ENCODE measurements around the gene CYLD.

Gene CYLD

DNA sequence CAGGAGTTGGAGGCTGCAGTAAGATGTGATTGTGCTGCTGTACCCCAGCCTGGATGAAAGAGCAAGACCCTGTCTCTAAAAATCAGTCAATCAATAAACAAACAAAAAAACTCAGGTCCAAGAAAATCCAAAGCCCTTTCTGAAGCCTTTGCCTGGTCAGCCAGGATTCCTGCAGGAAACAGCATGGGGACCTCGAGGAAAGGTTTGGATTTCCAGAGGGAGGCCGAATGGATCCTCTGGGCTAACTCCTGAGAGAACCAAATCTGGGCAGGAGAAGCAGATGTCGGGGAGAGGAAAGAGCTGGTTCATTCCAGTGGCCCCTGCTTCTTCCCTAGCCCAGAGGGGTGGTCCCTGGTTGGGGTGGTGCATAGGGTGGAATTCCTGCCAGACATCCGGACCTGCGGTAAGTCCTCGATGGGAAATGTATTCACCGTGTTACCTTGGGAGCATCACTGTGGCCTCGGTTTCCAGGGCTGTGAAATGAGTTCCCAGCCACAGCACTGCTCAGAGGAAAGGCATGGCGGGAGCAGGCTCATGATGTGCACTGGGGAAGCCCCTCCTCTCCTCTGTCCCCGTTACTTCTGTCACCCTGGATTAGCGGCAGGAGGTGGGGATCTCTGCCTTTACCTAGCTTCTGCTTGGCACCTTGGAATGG lies 75.1 kb downstream of the CYLD start:
- DNase-seq (ENCODE audit: low spot score) = no peak

DNA sequence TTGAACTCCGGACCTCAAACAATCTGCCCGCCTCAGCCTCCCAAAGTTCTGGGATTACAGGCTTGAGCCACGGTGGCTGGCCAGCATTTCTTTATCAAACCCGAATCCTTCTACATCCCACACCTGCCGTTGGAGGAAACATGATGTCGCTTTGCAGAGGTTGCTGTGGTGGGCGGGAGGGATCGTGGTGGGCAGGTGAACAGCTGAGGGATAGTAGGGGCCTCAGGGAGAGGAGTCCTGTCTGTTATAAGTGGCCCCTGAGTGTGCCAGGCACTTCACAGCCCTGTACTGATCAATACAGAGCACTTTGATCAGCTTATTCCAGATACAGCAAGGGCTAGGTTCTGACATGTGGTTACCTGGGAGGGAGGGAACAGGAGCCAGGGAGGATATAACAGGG lies 76.5 kb downstream of the CYLD start:
- DNase-seq (ENCODE audit: low spot score) = no peak

DNA sequence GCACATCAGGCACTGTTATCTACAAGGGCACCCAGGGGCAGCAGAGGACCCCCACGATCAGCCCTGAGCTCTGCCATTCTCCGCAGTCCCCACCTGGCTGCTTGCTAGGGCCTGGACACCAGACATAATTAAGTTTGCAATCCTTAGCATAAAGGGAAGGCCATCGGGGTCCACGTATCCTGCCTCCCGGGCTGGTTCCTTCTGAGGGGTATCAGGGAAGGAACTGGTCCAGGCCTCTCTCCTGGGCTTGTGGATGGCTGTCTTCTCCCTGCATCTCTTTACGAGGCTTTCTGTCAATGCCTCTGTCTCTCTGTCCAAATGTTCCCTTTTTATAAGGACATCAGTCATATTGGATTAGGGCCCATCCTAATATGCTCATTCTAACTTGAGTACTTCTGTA lies 77.8 kb downstream of the CYLD start:
- DNase-seq (ENCODE audit: low spot score) = no peak

DNA sequence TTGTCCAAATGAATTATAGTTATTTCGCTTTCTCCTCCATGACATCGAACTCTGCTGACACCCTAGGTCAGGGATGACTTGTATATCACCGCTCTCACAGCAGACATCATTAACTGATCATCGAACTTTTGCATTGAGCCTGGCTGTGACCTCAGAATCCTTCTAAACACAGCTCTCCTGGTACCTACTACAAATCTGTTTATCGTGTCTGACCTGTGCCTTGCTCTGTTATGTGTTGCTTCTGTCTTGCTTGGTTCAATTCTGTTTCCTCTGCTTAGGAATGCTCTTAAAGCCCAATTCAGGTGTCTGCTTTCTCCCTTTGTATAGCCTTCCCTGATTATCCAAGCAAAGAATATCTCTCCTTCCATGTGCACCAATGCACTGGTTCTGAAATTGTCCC lies 78.3 kb downstream of the CYLD start:
- DNase-seq (ENCODE audit: low spot score) = no peak

DNA sequence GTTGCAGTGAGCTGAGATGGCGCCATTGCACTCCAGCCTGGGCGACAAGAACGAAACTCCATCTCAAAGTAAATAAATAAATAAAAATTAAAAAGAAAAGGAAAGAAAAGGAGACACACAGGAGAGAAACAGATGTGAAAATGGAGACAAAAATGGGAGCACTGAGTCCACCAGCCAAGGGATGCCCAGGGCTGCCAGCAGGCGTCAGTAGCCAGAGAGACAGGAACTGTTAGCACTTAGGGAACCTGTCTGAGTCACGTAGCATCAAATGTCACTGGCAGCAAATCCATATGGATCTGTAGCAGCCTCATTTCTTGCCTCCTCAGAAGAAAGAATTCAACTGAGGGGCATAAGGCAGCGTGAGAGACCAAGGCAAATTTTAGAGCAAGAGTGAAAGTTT lies 79.7 kb downstream of the CYLD start:
- DNase-seq (ENCODE audit: low spot score) = no peak

DNA sequence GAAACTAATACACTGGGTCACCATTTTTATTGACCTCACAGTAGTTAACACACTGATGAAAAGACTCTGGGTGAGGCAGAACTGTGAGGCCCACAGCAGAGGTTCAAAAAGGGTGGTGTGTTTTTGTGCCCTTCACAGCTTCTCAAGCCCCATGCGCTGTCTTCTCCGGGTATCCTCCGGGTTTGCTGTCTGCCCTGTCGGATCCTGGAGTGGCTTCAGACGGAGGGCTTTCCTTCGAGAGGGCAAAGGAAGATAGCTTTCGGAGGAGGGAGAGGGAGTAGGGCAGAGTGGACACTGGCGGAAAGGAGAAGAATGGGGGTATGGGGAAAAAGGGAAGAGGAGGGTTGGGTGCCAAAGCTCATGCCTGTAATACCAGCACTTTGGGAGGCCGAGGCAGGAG lies 80.8 kb downstream of the CYLD start:
- DNase-seq (ENCODE audit: low spot score) = no peak

DNA sequence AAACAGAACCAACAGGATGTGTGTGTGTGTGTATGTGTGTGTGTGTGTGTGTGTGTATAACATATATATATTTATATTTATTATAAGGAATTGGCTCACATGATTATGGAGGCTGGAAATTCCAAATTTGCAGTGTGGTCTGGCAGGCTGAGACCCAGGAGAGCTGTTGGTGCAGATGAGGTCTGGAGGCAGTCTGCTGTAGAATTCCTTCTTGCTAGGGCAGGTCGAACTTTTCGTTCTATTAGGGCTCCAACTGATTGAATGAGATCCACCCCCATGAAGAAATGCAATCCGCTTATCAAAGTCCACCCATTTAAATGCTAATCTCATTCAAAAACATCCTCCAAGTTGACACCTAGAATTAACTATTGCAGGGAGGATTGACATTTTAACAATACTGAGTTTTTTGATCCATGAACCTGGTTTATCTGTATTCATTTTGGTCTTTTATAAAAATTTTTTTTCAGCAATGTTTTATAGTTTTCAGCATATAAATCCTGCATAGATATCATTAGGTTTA lies 85.0 kb downstream of the CYLD start:
- no peak for DNase-seq (ENCODE audit: low spot score)

- no peak for DNase-seq (ENCODE audit: low spot score)
Measured at GRCh38 chr16:50828164-50828702, 86.3 kb downstream of the CYLD start.

DNA sequence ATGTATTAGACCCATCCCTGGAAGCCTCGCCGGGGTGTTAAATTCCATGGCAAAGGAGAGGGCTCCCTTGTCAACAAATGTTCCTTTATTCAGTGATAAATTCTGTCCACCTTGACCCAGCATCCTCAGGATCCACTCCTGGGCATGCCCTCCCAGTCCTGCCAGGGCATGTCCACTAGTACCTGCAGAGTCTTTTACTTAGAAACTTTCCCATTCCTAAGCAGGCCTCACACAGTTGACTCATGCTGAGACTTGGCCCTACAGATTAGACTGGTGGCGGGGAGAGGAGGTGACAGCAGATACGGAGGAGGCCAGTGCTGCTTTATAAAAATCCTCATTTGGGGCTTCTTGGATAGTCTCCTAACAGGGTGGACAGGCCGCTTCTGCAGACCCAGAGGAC lies 88.8 kb downstream of the CYLD start:
- no peak for DNase-seq (ENCODE audit: low spot score)

DNA sequence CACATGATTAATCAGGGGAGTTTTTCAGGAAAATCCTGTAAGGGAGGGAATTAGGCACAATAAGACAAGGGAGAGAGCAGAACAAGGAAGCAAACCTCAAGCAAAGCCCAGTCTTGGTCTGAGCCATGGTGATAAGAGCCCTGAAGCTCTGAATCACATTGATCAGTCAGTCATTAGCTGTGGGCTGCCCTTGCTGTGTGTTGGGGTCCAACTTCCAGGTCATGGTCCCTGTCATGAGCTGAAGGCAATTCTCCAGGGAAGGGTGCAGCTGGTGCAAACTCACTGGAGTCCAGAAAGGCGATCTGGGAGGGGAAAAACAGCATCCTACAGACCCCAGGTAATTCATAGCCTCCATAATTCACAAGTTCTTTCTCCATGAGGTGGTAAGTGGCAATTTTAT lies 89.9 kb downstream of the CYLD start:
- DNase-seq (ENCODE audit: low spot score) = no peak

GRCh38 chr16:50833929-50834328 lies 92.0 kb downstream of the CYLD start:
- DNase-seq (ENCODE audit: low spot score) = no peak

- no peak for DNase-seq (ENCODE audit: low spot score)
Measured at GRCh38 chr16:50834701-50835100, 92.8 kb downstream of the CYLD start.

GRCh38 chr16:50835358-50836060 lies 93.6 kb downstream of the CYLD start:
- DNase-seq (ENCODE audit: low spot score) = no peak

DNA sequence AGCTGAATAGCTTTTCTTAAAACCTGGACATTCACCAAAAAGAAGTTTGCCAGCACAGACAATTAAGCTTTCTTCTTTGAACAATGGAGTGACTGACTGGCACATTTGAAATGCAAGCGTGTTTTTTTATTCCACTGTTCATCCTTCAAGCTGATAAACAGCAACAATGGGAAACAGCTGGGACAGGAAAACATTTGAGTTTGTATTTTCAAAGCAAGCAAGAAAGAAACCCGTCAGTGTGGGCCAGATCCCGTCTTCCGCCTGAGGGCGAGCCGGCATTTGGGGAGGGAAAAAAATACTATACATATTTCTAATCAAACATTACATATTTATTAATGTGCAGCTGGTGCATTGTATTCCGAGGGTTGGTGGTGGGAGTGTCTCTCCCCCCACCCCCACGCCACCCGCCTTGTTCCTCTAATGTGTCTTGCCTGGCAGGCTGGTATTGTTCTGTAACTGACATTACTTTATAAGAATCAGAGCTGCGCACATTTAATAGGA lies 94.3 kb downstream of the CYLD start:
- no peak for DNase-seq (ENCODE audit: low spot score)

DNA sequence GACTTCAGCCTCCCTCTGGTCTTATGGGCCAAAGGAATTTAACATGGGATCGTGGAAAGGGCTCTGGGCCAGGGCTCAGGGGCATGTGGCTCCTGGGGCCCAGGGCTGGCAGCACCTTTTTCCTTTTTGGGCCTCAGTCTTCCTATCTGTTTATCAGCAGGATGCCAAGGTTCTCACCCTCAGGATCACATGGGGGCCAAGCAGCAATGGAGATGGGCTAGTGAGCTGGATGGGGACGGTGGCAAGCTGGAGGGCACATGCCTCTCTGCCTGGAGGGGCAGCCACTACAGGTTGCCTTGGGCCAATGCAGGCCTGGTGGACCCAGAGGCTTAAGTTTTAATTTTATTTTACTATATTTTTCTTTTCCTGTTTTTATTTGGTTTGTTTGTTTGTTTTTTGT lies 95.4 kb downstream of the CYLD start:
- DNase-seq (ENCODE audit: low spot score) = no peak

DNA sequence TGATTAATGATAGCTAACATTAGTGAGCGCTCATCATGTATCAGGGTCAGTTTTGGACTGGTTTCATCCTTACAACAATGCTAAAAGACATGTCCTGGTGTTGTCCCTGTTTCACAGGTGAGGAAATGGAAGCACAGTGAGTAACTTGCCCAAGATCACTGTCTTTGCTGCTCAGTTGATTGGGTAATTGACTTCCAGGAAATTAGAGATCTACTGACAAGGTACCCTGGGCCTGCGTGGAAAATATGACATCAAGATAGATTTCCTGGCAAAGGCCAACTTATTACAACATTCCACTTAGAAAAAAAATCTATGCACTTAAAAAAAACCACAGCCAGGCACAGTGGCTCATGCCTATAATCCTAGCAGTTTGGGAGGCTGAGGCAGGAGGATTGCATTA lies 96.3 kb downstream of the CYLD start:
- no peak for DNase-seq (ENCODE audit: low spot score)

- no peak for DNase-seq (ENCODE audit: low spot score)
Measured at GRCh38 chr16:50838885-50839284, 97.0 kb downstream of the CYLD start.

DNA sequence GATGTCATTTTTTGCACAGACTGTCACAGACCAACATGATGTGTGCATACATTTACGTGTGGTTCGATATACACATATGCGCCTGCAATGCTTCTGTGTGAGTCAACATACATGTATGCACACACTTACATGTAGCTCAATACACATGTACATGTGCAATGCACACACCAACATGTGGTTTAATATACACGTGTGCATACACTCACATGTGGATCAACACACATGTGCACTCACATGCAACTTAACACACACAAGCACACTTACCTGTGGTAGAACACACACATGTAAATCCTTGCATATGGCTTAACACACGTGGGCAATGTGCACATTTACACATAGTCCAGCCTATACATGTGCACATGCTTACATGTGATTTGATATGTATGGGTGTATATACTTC lies 97.5 kb downstream of the CYLD start:
- DNase-seq (ENCODE audit: low spot score) = no peak

GRCh38 chr16:50839920-50840729 lies 98.2 kb downstream of the CYLD start:
- no peak for DNase-seq (ENCODE audit: low spot score)

GRCh38 chr16:50841081-50841886 lies 99.4 kb downstream of the CYLD start:
- no peak for DNase-seq (ENCODE audit: low spot score)

GRCh38 chr16:50842013-50842505 lies 100.2 kb downstream of the CYLD start:
- no peak for DNase-seq (ENCODE audit: low spot score)

Data from SK-N-DZ (cell line).